Neural progenitor cell (in vitro differentiated cells): Measurements from ENCODE around the gene PDCD1LG2. TPM values are rescaled to one million over a fixed set of nuclear protein-coding genes. Genes with fewer than 3 reads are reported as not detected.

Source experiments
- DNase-seq: peaks from one replicate; pipeline ENCODE4 v3.0.0-alpha.2; 2016; ENCODE audit warnings: low spot score
- H2AFZ ChIP-seq: fragments of 200-600 bp; sonication (generic); replicated peaks from 2 replicates; pipeline ENCODE4 v1.6.1; 2016; ENCODE audit warnings: antibody characterized with exemption
- H3F3A ChIP-seq: fragments of 200-600 bp; sonication (generic); 2 replicates; pipeline ENCODE4 v1.6.1; 2016; ENCODE audit warnings: antibody characterized with exemption, low read depth
- H3K27ac ChIP-seq: fragments of 200-600 bp; sonication (generic); 2 replicates; pipeline ENCODE4 v1.5.1; 2016; ENCODE audit warnings: mild to moderate bottlenecking
- H3K27me3 ChIP-seq: fragments of 200-600 bp; sonication (generic); 2 replicates; pipeline ENCODE4 v1.6.1; 2016; ENCODE audit warnings: mild to moderate bottlenecking, moderate library complexity
- H3K36me3 ChIP-seq: fragments of 200-600 bp; sonication (generic); 2 replicates; pipeline ENCODE4 v1.5.1; 2016
- H3K4me1 ChIP-seq: fragments of 200-600 bp; sonication (generic); 2 replicates; pipeline ENCODE4 v1.6.1; 2016; ENCODE audit warnings: mixed run types
- H3K4me2 ChIP-seq: fragments of 200-600 bp; sonication (generic); 2 replicates; pipeline ENCODE4 v1.6.1; 2016
- H3K4me3 ChIP-seq: fragments of 200-600 bp; sonication (generic); 2 replicates; pipeline ENCODE4 v1.5.1; 2016
- H3K79me2 ChIP-seq: fragments of 200-600 bp; sonication (generic); 2 replicates; pipeline ENCODE4 v1.6.1; 2016; ENCODE audit warnings: low read depth
- H3K9ac ChIP-seq: fragments of 200-600 bp; sonication (generic); 2 replicates; pipeline ENCODE4 v1.6.1; 2016
- H3K9me3 ChIP-seq: fragments of 200-600 bp; sonication (generic); 2 replicates; pipeline ENCODE4 v1.5.1; 2016; ENCODE audit warnings: low read depth
- H4K20me1 ChIP-seq: fragments of 200-600 bp; sonication (generic); 2 replicates; pipeline ENCODE4 v1.6.1; 2016; ENCODE audit warnings: low read depth
- H3K27ac Mint-ChIP-seq: 3 replicates; pipeline ENCODE4 v1.8.0; 2021; ENCODE audit warnings: mixed read lengths
- H3K27me3 Mint-ChIP-seq: 2 replicates; pipeline ENCODE4 v1.8.0; 2022; ENCODE audit warnings: low read depth, mild to moderate bottlenecking, inconsistent platforms, moderate library complexity, mixed read lengths; ENCODE audit not compliant: insufficient read depth
- H3K36me3 Mint-ChIP-seq: 3 replicates; pipeline ENCODE4 v1.8.0; 2021; ENCODE audit warnings: mixed read lengths
- H3K4me1 Mint-ChIP-seq: 3 replicates; pipeline ENCODE4 v1.8.0; 2021; ENCODE audit warnings: mixed read lengths
- H3K4me3 Mint-ChIP-seq: 3 replicates; pipeline ENCODE4 v1.8.0; 2021; ENCODE audit warnings: mild to moderate bottlenecking, moderate library complexity, mixed read lengths
- H3K9me3 Mint-ChIP-seq: 3 replicates; pipeline ENCODE4 v1.8.0; 2020; ENCODE audit warnings: mixed read lengths
- EZH2 ChIP-seq: fragments of 200-600 bp; sonication (generic); IDR thresholded peaks from 2 replicates; pipeline ENCODE4 v1.6.1; 2017; ENCODE audit warnings: antibody characterized with exemption, mild to moderate bottlenecking, moderate library complexity
- EZH2phosphoT487 ChIP-seq: fragments of 200-600 bp; sonication (generic); IDR thresholded peaks from 2 replicates; pipeline ENCODE4 v1.6.1; 2017; ENCODE audit warnings: antibody characterized with exemption
- total RNA-seq: library from RNA; depleted of rRNA; stranded (reverse); fragments of >200 nt; gene quantifications from 2 replicates; pipeline ENCODE4 v1.2.3, GENCODE V29; 2015; ENCODE audit warnings: low replicate concordance
- TF ChIP-seq, protein P1 (sequence below): fragments of 200-600 bp; sonication (generic); IDR thresholded peaks from 2 replicates; pipeline ENCODE4 v1.5.1; 2017; ENCODE audit warnings: antibody characterized with exemption, mild to moderate bottlenecking

Gene PDCD1LG2
- total RNA-seq, 1 donor from 2014 or later: not detected

DNA sequence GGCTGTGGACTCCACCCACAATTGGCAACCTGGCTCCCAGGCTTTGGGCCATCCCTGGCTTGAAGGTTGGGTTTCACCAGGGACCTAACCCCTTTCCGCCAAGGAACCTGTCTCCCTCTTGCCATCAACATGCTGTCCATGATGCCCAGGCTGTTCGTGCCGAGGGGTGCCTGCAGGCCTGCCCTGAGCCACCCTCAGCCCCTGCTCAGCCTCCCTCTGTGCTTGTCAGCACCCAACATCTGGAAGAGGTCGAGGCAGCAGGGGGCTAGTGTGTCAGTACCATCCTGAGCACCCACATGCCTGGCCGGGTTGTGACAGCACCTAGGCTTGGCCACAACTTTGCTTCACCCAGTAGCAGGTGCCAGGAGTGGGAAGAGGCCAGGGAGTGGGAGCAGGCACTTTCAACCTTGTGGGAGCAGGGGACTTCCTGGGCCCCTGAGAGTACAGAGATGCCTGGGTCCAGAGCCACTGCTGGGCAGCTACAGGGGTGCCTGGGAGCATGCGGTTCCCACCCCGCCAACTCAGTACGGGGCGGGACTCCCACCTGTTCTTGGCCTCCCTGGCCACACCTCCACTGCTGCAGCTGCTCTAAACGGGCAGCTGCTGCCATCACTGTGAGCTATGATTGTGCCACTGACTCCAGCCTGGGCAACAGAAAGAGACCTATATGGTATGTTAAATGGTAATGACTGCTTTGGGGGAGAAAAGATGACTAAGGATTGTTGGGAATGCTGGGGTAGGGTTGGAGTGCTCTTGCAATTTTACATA is 6.3 kb downstream of the PDCD1LG2 start:
- Mint-ChIP-seq H3K27ac (no peak overlapping the region), H3K4me1 (no peaks in the 10 kb centered on the region), H3K4me3 (no peak overlapping the region), H3K36me3 (no peaks in the 10 kb centered on the region), H3K9me3 (no peaks in the 10 kb centered on the region), H3K27me3 (no peaks in the 10 kb centered on the region)
- TF ChIP-seq EZH2phosphoT487 (no peak), EZH2 (no peak)
- TF ChIP-seq, protein P1, sequence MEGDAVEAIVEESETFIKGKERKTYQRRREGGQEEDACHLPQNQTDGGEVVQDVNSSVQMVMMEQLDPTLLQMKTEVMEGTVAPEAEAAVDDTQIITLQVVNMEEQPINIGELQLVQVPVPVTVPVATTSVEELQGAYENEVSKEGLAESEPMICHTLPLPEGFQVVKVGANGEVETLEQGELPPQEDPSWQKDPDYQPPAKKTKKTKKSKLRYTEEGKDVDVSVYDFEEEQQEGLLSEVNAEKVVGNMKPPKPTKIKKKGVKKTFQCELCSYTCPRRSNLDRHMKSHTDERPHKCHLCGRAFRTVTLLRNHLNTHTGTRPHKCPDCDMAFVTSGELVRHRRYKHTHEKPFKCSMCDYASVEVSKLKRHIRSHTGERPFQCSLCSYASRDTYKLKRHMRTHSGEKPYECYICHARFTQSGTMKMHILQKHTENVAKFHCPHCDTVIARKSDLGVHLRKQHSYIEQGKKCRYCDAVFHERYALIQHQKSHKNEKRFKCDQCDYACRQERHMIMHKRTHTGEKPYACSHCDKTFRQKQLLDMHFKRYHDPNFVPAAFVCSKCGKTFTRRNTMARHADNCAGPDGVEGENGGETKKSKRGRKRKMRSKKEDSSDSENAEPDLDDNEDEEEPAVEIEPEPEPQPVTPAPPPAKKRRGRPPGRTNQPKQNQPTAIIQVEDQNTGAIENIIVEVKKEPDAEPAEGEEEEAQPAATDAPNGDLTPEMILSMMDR: no peak
- Histone ChIP-seq H3K27ac (no peak overlapping the region), H2AFZ (no peak overlapping the region), H3K9ac (no peak overlapping the region), H3F3A (no peaks in the 10 kb centered on the region), H3K79me2 (no peaks in the 10 kb centered on the region), H4K20me1 (no peaks in the 10 kb centered on the region), H3K4me2 (no peak overlapping the region), H3K9me3 (no peaks in the 10 kb centered on the region), H3K4me1 (no peaks in the 10 kb centered on the region), H3K4me3 (no peak overlapping the region), H3K36me3 (no peaks in the 10 kb centered on the region), H3K27me3 (no peaks in the 10 kb centered on the region)
- DNase-seq: no peak

DNA sequence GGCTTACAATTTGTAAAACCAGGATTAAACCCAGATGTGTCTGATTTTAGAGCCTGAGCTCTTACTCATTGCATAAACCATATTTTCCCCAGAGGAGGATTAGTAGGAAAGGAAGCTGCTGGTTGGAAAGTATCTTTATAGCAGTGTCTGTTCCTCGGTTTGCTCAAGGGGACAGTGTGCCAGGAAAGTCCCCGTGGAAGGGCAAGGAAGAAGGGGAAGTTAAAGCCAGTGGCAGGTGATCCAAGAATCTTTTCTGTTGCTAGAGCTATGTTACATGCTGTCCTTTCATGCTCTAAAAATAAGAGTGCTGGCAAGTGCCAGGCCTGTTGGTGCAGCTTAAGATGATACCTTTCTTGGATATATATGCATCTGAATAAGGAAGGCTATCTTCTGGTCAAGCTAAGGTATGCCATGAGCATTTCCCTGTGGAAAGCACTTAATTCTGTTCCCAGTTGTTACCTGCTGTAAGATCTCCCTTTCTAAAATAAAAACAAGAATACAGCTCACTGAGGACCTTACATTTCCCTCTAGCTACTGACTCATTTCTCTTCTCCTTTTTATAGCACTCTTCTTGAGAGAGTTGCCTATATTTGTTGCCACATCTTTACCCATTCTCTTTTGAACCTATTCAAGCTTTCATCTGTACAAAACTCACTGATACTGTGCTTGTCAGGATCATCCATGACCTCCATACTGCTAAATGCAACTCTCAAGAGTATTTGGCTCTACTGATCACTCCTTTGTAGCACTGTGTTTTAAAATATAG is 8.0 kb downstream of the PDCD1LG2 start:
- H3K4me3 Mint-ChIP-seq: no peak overlapping the region
- H3K9me3 Mint-ChIP-seq: no peaks in the 10 kb centered on the region
- H3K4me1 Mint-ChIP-seq: no peaks in the 10 kb centered on the region
- no peaks in the 10 kb centered on the region for H3F3A ChIP-seq
- no peak overlapping the region for H2AFZ ChIP-seq
- no peaks in the 10 kb centered on the region for H4K20me1 ChIP-seq
- H3K4me3 ChIP-seq: no peak overlapping the region
- H3K4me2 ChIP-seq: no peak overlapping the region
- H3K27ac Mint-ChIP-seq: no peak overlapping the region
- TF ChIP-seq, protein P1: no peak
- no peak for TF ChIP-seq EZH2phosphoT487
- no peak for TF ChIP-seq EZH2
- H3K9me3 ChIP-seq: no peaks in the 10 kb centered on the region
- DNase-seq: no peak
- no peak overlapping the region for H3K9ac ChIP-seq
- H3K79me2 ChIP-seq: no peaks in the 10 kb centered on the region
- H3K36me3 Mint-ChIP-seq: no peaks in the 10 kb centered on the region
- H3K27me3 ChIP-seq: no peaks in the 10 kb centered on the region
- H3K36me3 ChIP-seq: no peaks in the 10 kb centered on the region
- no peaks in the 10 kb centered on the region for H3K27me3 Mint-ChIP-seq
- H3K27ac ChIP-seq: no peak overlapping the region
- H3K4me1 ChIP-seq: no peaks in the 10 kb centered on the region

DNA sequence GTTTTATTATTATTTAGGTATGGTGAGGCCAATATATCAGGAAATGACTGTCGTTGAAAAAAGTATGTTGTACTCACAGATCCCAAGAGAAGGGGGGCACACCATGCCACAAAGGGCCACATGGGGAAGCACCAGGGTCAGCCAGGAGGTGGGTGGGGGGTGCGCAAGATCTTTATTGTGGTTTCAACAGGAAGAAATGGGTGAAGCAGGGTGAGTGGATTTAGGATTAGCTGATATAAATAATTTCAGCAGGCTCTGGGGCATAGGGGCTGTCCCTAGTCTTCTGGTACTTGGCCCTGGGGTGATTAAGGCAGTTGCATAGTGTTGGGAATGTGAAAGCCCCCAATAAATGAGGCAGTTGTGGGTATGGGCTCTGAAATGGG is 8.6 kb downstream of the PDCD1LG2 start:
- H3K27me3 Mint-ChIP-seq: no peaks in the 10 kb centered on the region
- Histone ChIP-seq H3K27ac (no peak overlapping the region), H3K4me2 (no peak overlapping the region)

More for the DNA sequence above, 8.6 kb downstream of the PDCD1LG2 start:
- H2AFZ ChIP-seq: no peak overlapping the region
- no peak overlapping the region for H3K9ac ChIP-seq
- no peaks in the 10 kb centered on the region for H3K36me3 ChIP-seq
- H3K79me2 ChIP-seq: no peaks in the 10 kb centered on the region
- H3K4me1 ChIP-seq: peaks cover 5% of the 10 kb centered on the region
- H3K27me3 ChIP-seq: no peaks in the 10 kb centered on the region
- Mint-ChIP-seq H3K36me3 (no peaks in the 10 kb centered on the region), H3K4me1 (no peaks in the 10 kb centered on the region), H3K27ac (no peak overlapping the region), H3K9me3 (no peaks in the 10 kb centered on the region), H3K4me3 (no peak overlapping the region)
- no peak overlapping the region for H3K4me3 ChIP-seq
- no peak for DNase-seq
- TF ChIP-seq EZH2phosphoT487 (no peak), EZH2 (no peak)
- TF ChIP-seq, protein P1: no peak
- H4K20me1 ChIP-seq: no peaks in the 10 kb centered on the region
- H3K9me3 ChIP-seq: no peaks in the 10 kb centered on the region
- H3F3A ChIP-seq: no peaks in the 10 kb centered on the region
